ENCODE results near the gene FCGR1A.
"Not testable (repeated sequence)": the region's sequence is repeated elsewhere in the genome, so short reads cannot be mapped to it uniquely, and the experiment has no call there.

- TF ChIP-seq CTCF (IDR thresholded peaks at IDR 0.05; ENCODE audit: low read depth, low read length); POLR2A (IDR thresholded peaks at IDR 0.05; ENCODE audit: extremely low read depth, insufficient read length): not testable (repeated sequence)
Observed at GRCh38 chr1:149804417-149805080, 22.1 kb downstream of the FCGR1A start.
